ENCODE measurements around the gene COBL.

DNA sequence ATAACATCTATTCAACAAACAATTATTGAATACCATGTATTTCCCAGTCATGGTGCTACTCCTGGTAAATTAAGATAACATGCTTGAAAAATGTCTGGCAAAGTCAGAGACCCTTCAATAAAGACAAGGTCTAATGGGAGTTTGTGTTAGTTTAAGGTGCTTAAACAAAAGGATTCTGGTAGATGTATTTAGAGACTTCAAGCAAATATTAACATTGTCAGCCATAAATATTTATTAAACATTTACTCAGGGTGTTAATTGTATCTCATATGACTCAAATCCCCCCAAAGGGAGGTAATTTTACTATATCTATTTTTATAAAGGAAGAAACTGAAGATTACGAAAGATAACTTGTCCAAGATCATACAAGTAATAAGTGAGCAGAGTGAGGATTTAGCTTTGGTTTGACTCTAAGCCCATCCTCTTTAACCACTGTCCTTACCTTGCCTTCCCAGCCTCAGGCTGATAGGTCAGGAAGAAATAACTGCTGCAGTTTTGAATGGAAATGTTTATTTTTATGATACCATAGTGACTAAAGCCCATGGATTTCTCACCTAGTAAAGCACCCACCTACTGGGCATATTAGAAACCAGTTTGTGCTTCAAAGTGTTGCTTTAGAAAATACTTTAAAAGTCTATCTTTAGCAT, 215.4 kb downstream of the COBL start:
- TF ChIP-seq TCF12 (IDR thresholded peaks at IDR 0.05; ENCODE audit: low read depth) = no peak
- no peak for TF ChIP-seq FOXM1 (IDR thresholded peaks at IDR 0.05; ENCODE audit: borderline replicate concordance, low read depth)
